Mucosa of descending colon (tissue), 3 donors: ENCODE results near the gene UBE3B. TPM values are rescaled to one million over a fixed set of nuclear protein-coding genes. Genes with fewer than 3 reads are reported as not detected.

Experiments
- ATAC-seq: fragments of 200-7000 bp; cut with Tn5 transposase; one replicate; pipeline ENCODE4 v1.9.1; 2020; ENCODE audit warnings: mild to moderate bottlenecking, moderate library complexity
- DNase-seq, 3 donors: peaks; one replicate each; pipeline ENCODE4 v3.0.0-alpha.2; 2020
- H3K36me3 ChIP-seq: fragments of 200-600 bp; one replicate; pipeline ENCODE4 v1.8.0; 2021; ENCODE audit warnings: low read depth, mild to moderate bottlenecking
- H3K4me1 ChIP-seq: fragments of 200-600 bp; one replicate; pipeline ENCODE4 v1.8.0; 2021; ENCODE audit warnings: low read depth, mild to moderate bottlenecking
- H3K4me3 ChIP-seq: fragments of 200-600 bp; one replicate; pipeline ENCODE4 v1.8.0; 2021; ENCODE audit warnings: mild to moderate bottlenecking
- H3K9me3 ChIP-seq: fragments of 200-600 bp; one replicate; pipeline ENCODE4 v1.8.0; 2021; ENCODE audit warnings: mild to moderate bottlenecking
- CTCF ChIP-seq: fragments of 200-600 bp; IDR thresholded peaks from one replicate; pipeline ENCODE4 v1.8.0; 2022; ENCODE audit warnings: antibody characterized with exemption, mild to moderate bottlenecking
- intact Hi-C, 2 donors: fragments of 100-400 bp; cut with DNase I in 1 of 2; cut with micrococcal nuclease in 1 of 2; formaldehyde crosslinking; loops; one replicate each; pipeline versions ENCODE4 v1.11.0 to v1.11.1; 2022; cut with DNase I, micrococcal nuclease
- total RNA-seq, 3 donors: library from RNA; stranded (reverse); fragmentation: NEBNext Ultra II Directional in 2 of 3; extraction: Animal tissue kit (Norgen Biotek cat#: 25700) in 2 of 3; gene quantifications; one replicate each; pipeline versions ENCODE4 v1.2.1 to v1.2.4, GENCODE V29; 2021 to 2023
- donor health status: DM: no; HTN: no; CAD: no; lungs with moderate emphysema.
- donor health status: DM: no; HTN: no; CAD: no.
- donor health status: DM: no; HTN: yes; CAD: no.

Gene UBE3B
- total RNA-seq, 3 donors from 2014 or later = 52.5 to 62.3 (median 54.6) TPM

- no peaks in the 10 kb centered on the region for H3K9me3 ChIP-seq
- H3K4me3 ChIP-seq = no peak overlapping the region
- ATAC-seq = no peak
- H3K36me3 ChIP-seq = no peaks in the 10 kb centered on the region
- intact Hi-C loops = no loop called here
- TF ChIP-seq CTCF = no peak
- no peak for DNase-seq
- no peaks in the 10 kb centered on the region for H3K4me1 ChIP-seq
Measured at GRCh38 chr12:109550281-109550680, 72.8 kb downstream of the UBE3B start.

GRCh38 chr12:109551108-109551507, 73.7 kb downstream of the UBE3B start:
- Histone ChIP-seq H3K4me3 (no peak overlapping the region), H3K4me1 (no peaks in the 10 kb centered on the region), H3K36me3 (no peaks in the 10 kb centered on the region), H3K9me3 (no peaks in the 10 kb centered on the region)
- no peak for TF ChIP-seq CTCF
- ATAC-seq (no peak), DNase-seq (no peak)
- intact Hi-C loops = no loop called here

- H3K4me3 ChIP-seq = no peak overlapping the region
- no peak for TF ChIP-seq CTCF
- intact Hi-C loops = no loop called here
- no peak for ATAC-seq
- H3K4me1 ChIP-seq = no peaks in the 10 kb centered on the region
- H3K9me3 ChIP-seq = no peaks in the 10 kb centered on the region
- no peaks in the 10 kb centered on the region for H3K36me3 ChIP-seq
- DNase-seq = no peak
Measured at GRCh38 chr12:109552971-109553370, 75.5 kb downstream of the UBE3B start.

- DNase-seq (no peak), ATAC-seq (no peak)
- peaks cover 4% of the 10 kb centered on the region for H3K4me1 ChIP-seq
- no peak overlapping the region for H3K4me3 ChIP-seq
- H3K9me3 ChIP-seq = no peaks in the 10 kb centered on the region
- H3K36me3 ChIP-seq = no peaks in the 10 kb centered on the region
- no peak for TF ChIP-seq CTCF
- intact Hi-C loops = no loop called here
Measured at GRCh38 chr12:109553483-109553882, 76.0 kb downstream of the UBE3B start.

- DNase-seq (no peak), ATAC-seq (no peak)
- no peak for TF ChIP-seq CTCF
- intact Hi-C loops = no loop called here
- Histone ChIP-seq H3K36me3 (no peaks in the 10 kb centered on the region), H3K4me1 (peaks cover 8% of the 10 kb centered on the region), H3K4me3 (no peak overlapping the region), H3K9me3 (no peaks in the 10 kb centered on the region)
Measured at GRCh38 chr12:109553906-109554500, 76.6 kb downstream of the UBE3B start.

- H3K9me3 ChIP-seq = no peaks in the 10 kb centered on the region
- ATAC-seq (no peak), DNase-seq (no peak)
- TF ChIP-seq CTCF = no peak
- intact Hi-C loops = no loop called here
- H3K36me3 ChIP-seq = no peaks in the 10 kb centered on the region
- no peak overlapping the region for H3K4me3 ChIP-seq
- peaks cover 8% of the 10 kb centered on the region for H3K4me1 ChIP-seq
Measured at GRCh38 chr12:109554761-109555160, 77.3 kb downstream of the UBE3B start.
